ENCODE results near the gene LYRM7.
A peak's percentile ranks its signal among the peaks of the same experiment; 100 is the strongest.
"Not testable (repeated sequence)": the region's sequence is repeated elsewhere in the genome, so short reads cannot be mapped to it uniquely, and the experiment has no call there.

The LYRM7 gene

DNA sequence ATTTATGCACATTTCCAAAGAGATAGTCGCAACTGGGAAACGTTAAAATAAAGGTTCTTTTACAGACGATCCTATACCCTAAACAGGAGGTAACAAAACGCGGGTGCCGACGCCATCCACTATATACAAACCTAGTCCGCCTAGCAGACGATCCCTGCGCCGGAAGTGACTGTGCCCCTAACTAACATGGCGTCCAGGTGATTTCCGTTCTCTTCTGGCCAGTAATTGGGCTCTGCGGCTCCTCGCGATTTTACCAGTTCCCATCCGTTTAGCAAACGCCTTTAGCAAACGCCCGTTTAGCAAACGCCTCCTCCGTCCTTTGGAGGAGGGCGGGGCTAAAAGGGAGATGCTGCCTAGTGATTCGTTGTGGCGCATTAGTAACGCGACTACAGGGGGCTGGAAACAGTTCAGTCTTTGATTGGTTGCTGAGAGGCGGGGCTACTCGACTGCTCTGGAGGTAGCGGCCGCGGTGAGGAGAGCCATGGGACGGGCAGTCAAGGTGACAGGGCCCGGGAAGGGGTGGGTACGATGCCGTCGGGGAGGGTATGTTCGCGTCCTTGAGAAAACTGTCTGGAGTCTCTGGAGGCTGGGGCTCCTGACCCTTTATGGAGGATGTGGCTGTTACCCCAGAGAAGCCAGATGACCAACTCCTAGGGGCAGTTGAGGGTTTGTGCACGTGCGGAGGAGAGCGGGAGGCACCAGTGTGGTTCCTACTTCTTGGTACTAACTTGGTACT lies at the start of gene LYRM7:
LYRM7 (plus strand) TSS at position 405 of the 736 bp plus-strand sequence; CDS start at position 482, 77 bp downstream.
- peak within 1 kb of the TSS; percentile 55; the same call in 1 of the 2 replicates for H3K9ac ChIP-seq
- H2AFZ ChIP-seq (ENCODE audit: low read depth) = peak within 1 kb of the TSS; percentile 68

DNA sequence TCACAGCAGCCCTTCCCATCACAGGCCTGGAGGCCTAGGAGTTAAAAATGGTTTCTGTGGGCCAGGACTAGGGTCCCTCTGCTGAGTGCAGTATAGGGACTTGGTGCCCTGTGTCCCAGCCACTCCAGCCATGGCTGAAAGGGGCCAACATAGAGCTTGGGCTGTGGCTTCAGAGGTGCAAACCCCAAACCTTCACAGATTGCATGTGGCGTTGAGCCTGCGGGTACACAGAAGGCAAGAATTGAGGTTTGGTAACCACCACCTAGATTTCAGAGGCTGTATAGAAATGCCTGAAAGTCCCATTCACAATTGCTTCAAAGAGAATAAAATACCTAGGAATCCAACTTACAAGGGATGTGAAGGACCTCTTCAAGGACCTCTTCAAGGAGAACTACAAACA lies 43.5 kb upstream of the LYRM7 start:
- not testable (repeated sequence) for H3K27ac ChIP-seq; H4K20me1 ChIP-seq (ENCODE audit: insufficient read depth); H3K4me1 ChIP-seq (ENCODE audit: low read depth, poor library complexity, severe bottlenecking); H2AFZ ChIP-seq (ENCODE audit: low read depth); H3K4me3 ChIP-seq (IDR thresholded peaks at IDR 0.05; ENCODE audit: insufficient read depth, low read depth, low read length); H3K4me2 ChIP-seq; H3K9ac ChIP-seq; H3K36me3 ChIP-seq (ENCODE audit: insufficient read depth); H3K27me3 ChIP-seq (ENCODE audit: insufficient read depth, low read depth); H3K79me2 ChIP-seq (ENCODE audit: insufficient read depth, low read depth)

More for the DNA sequence above, at the start of gene LYRM7:
- no peaks in the 10 kb centered on the region for H3K27me3 ChIP-seq (ENCODE audit: insufficient read depth, low read depth)
- TF ChIP-seq, protein P1, sequence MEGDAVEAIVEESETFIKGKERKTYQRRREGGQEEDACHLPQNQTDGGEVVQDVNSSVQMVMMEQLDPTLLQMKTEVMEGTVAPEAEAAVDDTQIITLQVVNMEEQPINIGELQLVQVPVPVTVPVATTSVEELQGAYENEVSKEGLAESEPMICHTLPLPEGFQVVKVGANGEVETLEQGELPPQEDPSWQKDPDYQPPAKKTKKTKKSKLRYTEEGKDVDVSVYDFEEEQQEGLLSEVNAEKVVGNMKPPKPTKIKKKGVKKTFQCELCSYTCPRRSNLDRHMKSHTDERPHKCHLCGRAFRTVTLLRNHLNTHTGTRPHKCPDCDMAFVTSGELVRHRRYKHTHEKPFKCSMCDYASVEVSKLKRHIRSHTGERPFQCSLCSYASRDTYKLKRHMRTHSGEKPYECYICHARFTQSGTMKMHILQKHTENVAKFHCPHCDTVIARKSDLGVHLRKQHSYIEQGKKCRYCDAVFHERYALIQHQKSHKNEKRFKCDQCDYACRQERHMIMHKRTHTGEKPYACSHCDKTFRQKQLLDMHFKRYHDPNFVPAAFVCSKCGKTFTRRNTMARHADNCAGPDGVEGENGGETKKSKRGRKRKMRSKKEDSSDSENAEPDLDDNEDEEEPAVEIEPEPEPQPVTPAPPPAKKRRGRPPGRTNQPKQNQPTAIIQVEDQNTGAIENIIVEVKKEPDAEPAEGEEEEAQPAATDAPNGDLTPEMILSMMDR (conservative IDR thresholded peaks at IDR 0.05; ENCODE audit: low read depth, low read length) = no peak
- H3K27ac ChIP-seq = peak within 1 kb of the TSS; percentile 38; the same call in 1 of the 2 replicates
- H3K4me2 ChIP-seq = peak within 1 kb of the TSS; percentile 85
- no peaks in the 10 kb centered on the region for H3K36me3 ChIP-seq (ENCODE audit: insufficient read depth)
- peaks cover 9% of the 10 kb centered on the region; the same call in 1 of the 2 replicates for H3K79me2 ChIP-seq (ENCODE audit: insufficient read depth, low read depth)
- no peak within 1 kb of the TSS for H3K4me3 ChIP-seq (IDR thresholded peaks at IDR 0.05; ENCODE audit: insufficient read depth, low read depth, low read length)
- H3K4me1 ChIP-seq (ENCODE audit: low read depth, poor library complexity, severe bottlenecking) = peaks cover 28% of the 10 kb centered on the region
- no peaks in the 10 kb centered on the region for H4K20me1 ChIP-seq (ENCODE audit: insufficient read depth)

DNA sequence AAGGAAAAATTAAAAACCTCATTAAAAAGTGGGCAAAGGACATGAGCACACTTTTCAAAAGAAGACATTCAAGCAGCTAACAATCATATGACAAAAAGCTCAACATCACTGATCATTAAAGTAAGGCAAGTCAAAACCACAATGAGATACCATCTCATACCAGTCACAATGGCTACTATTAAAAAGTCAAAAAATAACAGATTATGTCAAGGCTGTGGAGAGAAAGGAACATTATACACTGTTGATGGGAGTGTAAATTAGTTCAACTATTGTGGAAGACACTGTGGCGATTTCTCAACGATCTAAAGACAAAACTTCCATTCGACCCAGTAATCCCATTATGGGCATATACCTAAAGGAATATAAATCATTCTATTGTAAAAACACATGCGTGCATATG lies 41.4 kb upstream of the LYRM7 start:
- no peak overlapping the region for H3K4me3 ChIP-seq (IDR thresholded peaks at IDR 0.05; ENCODE audit: insufficient read depth, low read depth, low read length)
- no peak overlapping the region for H2AFZ ChIP-seq (ENCODE audit: low read depth)
- no peaks in the 10 kb centered on the region for H4K20me1 ChIP-seq (ENCODE audit: insufficient read depth)
- no peak overlapping the region for H3K4me2 ChIP-seq
- TF ChIP-seq, protein P1 (conservative IDR thresholded peaks at IDR 0.05; ENCODE audit: low read depth, low read length) = no peak
- H3K27ac ChIP-seq = no peak overlapping the region
- no peaks in the 10 kb centered on the region for H3K36me3 ChIP-seq (ENCODE audit: insufficient read depth)
- H3K9ac ChIP-seq = no peak overlapping the region
- no peaks in the 10 kb centered on the region for H3K27me3 ChIP-seq (ENCODE audit: insufficient read depth, low read depth)
- H3K79me2 ChIP-seq (ENCODE audit: insufficient read depth, low read depth) = no peaks in the 10 kb centered on the region
- no peaks in the 10 kb centered on the region for H3K4me1 ChIP-seq (ENCODE audit: low read depth, poor library complexity, severe bottlenecking)

DNA sequence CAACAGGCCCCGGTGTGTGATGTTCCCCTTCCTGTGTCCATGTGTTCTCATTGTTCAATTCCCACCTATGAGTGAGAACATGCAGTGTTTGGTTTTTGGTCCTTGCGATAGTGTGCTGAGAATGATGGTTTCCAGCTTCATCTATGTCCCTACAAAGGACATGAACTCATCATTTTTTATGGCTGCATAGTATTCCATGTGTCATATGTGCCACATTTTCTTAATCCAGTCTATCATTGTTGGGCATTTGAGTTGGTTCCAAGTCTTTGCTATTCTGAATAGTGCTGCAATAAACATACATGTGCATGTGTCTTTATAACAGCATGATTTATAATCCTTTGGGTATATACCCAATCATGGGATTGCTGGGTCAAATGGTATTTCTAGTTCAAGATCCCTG lies 37.7 kb upstream of the LYRM7 start:
- not testable (repeated sequence) for H3K4me3 ChIP-seq (IDR thresholded peaks at IDR 0.05; ENCODE audit: insufficient read depth, low read depth, low read length); H3K27me3 ChIP-seq (ENCODE audit: insufficient read depth, low read depth); H3K4me2 ChIP-seq; H3K27ac ChIP-seq; H3K79me2 ChIP-seq (ENCODE audit: insufficient read depth, low read depth); H3K4me1 ChIP-seq (ENCODE audit: low read depth, poor library complexity, severe bottlenecking); H2AFZ ChIP-seq (ENCODE audit: low read depth); H3K36me3 ChIP-seq (ENCODE audit: insufficient read depth); H3K9ac ChIP-seq; H4K20me1 ChIP-seq (ENCODE audit: insufficient read depth)

DNA sequence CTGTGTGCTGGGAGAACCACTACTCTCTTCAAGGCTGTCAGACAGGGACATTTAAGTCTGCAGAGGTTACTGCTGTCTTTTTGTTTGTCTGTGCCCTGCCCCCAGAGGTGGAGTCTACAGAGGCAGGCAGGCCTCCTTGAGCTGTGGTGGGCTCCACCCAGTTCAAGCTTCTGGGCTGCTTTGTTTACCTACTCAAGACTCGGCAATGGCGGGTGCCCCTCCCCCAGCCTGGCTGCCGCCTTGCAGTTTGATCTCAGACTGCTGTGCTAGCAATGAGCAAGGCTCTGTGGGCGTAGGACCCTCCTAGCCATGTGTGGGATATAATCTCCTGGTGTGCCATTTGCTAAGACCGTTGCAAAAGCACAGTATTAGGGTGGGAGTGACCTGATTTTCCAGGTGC lies 32.3 kb upstream of the LYRM7 start:
- not testable (repeated sequence) for H4K20me1 ChIP-seq (ENCODE audit: insufficient read depth); H3K79me2 ChIP-seq (ENCODE audit: insufficient read depth, low read depth); H3K27me3 ChIP-seq (ENCODE audit: insufficient read depth, low read depth); H3K4me3 ChIP-seq (IDR thresholded peaks at IDR 0.05; ENCODE audit: insufficient read depth, low read depth, low read length); H3K4me2 ChIP-seq; H3K4me1 ChIP-seq (ENCODE audit: low read depth, poor library complexity, severe bottlenecking); H3K36me3 ChIP-seq (ENCODE audit: insufficient read depth); H2AFZ ChIP-seq (ENCODE audit: low read depth); H3K27ac ChIP-seq; H3K9ac ChIP-seq

DNA sequence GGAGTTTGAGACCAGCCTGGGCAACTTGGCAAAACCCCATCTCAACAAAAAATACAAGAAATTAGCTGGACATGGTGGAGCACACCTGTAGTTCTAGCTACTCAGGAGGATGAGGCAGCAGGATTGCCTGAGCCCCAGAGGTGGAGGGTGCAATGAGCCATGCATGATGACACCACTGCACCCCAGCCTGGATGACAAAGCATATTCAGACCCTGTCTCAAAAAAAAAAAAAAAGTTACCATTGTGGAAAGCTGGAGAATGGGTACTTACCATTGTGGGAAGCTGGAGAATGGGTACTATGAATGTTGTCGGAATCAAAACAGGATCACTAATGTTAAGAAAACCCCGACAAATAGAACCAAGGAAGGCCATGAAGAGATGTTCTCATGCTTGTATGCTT lies 31.4 kb upstream of the LYRM7 start:
- Histone ChIP-seq H3K36me3 (ENCODE audit: insufficient read depth) (no peaks in the 10 kb centered on the region), H3K79me2 (ENCODE audit: insufficient read depth, low read depth) (no peaks in the 10 kb centered on the region), H3K4me3 (IDR thresholded peaks at IDR 0.05; ENCODE audit: insufficient read depth, low read depth, low read length) (no peak overlapping the region), H2AFZ (ENCODE audit: low read depth) (no peak overlapping the region), H3K9ac (no peak overlapping the region), H4K20me1 (ENCODE audit: insufficient read depth) (no peaks in the 10 kb centered on the region), H3K4me1 (ENCODE audit: low read depth, poor library complexity, severe bottlenecking) (peaks cover 7% of the 10 kb centered on the region), H3K27ac (no peak overlapping the region), H3K27me3 (ENCODE audit: insufficient read depth, low read depth) (no peaks in the 10 kb centered on the region), H3K4me2 (no peak overlapping the region)
- TF ChIP-seq, protein P1 (conservative IDR thresholded peaks at IDR 0.05; ENCODE audit: low read depth, low read length) = no peak
